NCI-H187 treated with DMSO at 0.1 percent for 48 hours (cell line): ENCODE data around the gene TLR6.
"Not testable (repeated sequence)": the region's sequence is repeated elsewhere in the genome, so short reads cannot be mapped to it uniquely, and the experiment has no call there.

ENCODE experiments used
- DNase-seq: peaks from one replicate; lab custom pipeline; 2025; lab: John Stamatoyannopoulos, UW

Gene TLR6

GRCh38 chr4:38820329-38821061, 36.1 kb downstream of the TLR6 start:
- DNase-seq: no peak

- DNase-seq: no peak
These were observed 37.0 kb downstream of the TLR6 start for GRCh38 chr4:38819569-38819968.

GRCh38 chr4:38818441-38818976, 38.1 kb downstream of the TLR6 start:
- DNase-seq: no peak

- DNase-seq: no peak
These were observed 40.5 kb downstream of the TLR6 start for GRCh38 chr4:38815885-38816782.

GRCh38 chr4:38814386-38814785, 42.2 kb downstream of the TLR6 start:
- no peak for DNase-seq

GRCh38 chr4:38811297-38811696, 45.3 kb downstream of the TLR6 start:
- DNase-seq: no peak

- not testable (repeated sequence) for DNase-seq
These were observed 49.2 kb downstream of the TLR6 start for GRCh38 chr4:38807462-38807861.

GRCh38 chr4:38806251-38806650, 50.4 kb downstream of the TLR6 start:
- not testable (repeated sequence) for DNase-seq

- no peak for DNase-seq
These were observed 51.0 kb downstream of the TLR6 start for GRCh38 chr4:38805530-38806145.

GRCh38 chr4:38804654-38805295, 51.8 kb downstream of the TLR6 start, which contains the start of gene TLR1:
Gene TLR1 (minus strand): TSS chr4:38804791. CDS start chr4:38798831, 5,960 bp downstream.
- DNase-seq: no peak

- DNase-seq: no peak
These were observed 52.6 kb downstream of the TLR6 start for GRCh38 chr4:38803833-38804653.

- no peak for DNase-seq
These were observed 53.9 kb downstream of the TLR6 start for GRCh38 chr4:38802561-38803355.

- no peak for DNase-seq
These were observed 55.6 kb downstream of the TLR6 start for GRCh38 chr4:38800961-38801450.

- DNase-seq: no peak
These were observed 56.3 kb downstream of the TLR6 start for GRCh38 chr4:38800366-38800765.

- DNase-seq: no peak
These were observed 61.5 kb downstream of the TLR6 start for GRCh38 chr4:38795087-38795486.

GRCh38 chr4:38794051-38794450, 62.6 kb downstream of the TLR6 start:
- DNase-seq: no peak

- DNase-seq: no peak
These were observed 65.6 kb downstream of the TLR6 start for GRCh38 chr4:38791010-38791409.

GRCh38 chr4:38788317-38788716, 68.3 kb downstream of the TLR6 start:
- no peak for DNase-seq

GRCh38 chr4:38787693-38788092, 68.9 kb downstream of the TLR6 start:
- DNase-seq: no peak

GRCh38 chr4:38785901-38786402, 70.7 kb downstream of the TLR6 start:
- DNase-seq: no peak
